Colon (tissue), 2 donors: ENCODE results near the gene SSTR4.

Experiments
- FAIRE-seq: peaks from 2 replicates; lab custom pipeline; 2012; peaks lifted over from hg19 to GRCh38; lab: Jason Lieb, UNC
- donor health status: control.
- donor health status: control.

Gene SSTR4

GRCh38 chr20:23086931-23087411, 51.9 kb downstream of the SSTR4 start:
- FAIRE-seq: no peak

- no peak for FAIRE-seq
Observed at GRCh38 chr20:23087587-23088251, 52.6 kb downstream of the SSTR4 start.
